Panc1 (cell line): Measurements from ENCODE around the gene STAT3.

Experiments used
- POLR2AphosphoS5 ChIP-seq: IDR thresholded peaks from 2 replicates; pipeline ENCODE4 v1.6.1; 2012; ENCODE audit warnings: mild to moderate bottlenecking, low read depth, low read length, moderate library complexity
- TF ChIP-seq, protein P1 (sequence below): fragments of 450-650 bp; IDR thresholded peaks from 2 replicates; pipeline ENCODE4 v1.5.1; 2017; ENCODE audit warnings: mild to moderate bottlenecking

DNA sequence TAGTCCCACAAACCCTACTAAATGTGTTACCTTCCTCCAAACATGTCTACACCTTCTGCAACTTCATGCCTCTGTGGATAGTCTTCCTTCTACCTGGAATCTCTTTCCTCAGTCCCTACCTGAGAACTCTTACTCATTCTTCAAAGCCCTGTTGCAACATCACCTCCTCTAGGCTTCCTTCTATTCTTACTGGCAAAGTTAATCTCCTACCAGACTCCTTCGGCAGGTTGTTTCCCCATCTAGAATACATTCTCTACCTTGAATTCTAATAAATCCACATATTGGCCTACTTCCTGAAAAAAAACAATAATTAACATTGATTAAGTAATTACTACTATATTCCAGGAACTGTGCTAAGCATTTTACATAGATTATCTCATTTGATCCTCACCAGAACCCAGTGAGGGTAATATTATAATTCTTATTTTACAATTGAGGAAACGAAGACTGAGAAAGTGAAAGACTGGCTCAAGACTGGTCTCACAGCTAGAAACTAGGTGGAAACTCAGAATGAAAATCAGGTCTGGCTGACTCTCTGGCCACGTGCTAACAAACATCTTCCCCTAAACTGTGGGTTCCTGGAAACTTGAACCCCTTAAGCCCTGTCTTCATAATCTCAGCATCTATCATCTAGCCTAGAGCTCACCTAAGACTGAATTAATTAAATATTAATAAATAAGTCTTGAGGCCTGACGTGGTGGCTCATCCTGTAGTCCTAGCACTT is 4.6 kb upstream of the STAT3 start:
- TF ChIP-seq POLR2AphosphoS5: no peak
- TF ChIP-seq, protein P1, sequence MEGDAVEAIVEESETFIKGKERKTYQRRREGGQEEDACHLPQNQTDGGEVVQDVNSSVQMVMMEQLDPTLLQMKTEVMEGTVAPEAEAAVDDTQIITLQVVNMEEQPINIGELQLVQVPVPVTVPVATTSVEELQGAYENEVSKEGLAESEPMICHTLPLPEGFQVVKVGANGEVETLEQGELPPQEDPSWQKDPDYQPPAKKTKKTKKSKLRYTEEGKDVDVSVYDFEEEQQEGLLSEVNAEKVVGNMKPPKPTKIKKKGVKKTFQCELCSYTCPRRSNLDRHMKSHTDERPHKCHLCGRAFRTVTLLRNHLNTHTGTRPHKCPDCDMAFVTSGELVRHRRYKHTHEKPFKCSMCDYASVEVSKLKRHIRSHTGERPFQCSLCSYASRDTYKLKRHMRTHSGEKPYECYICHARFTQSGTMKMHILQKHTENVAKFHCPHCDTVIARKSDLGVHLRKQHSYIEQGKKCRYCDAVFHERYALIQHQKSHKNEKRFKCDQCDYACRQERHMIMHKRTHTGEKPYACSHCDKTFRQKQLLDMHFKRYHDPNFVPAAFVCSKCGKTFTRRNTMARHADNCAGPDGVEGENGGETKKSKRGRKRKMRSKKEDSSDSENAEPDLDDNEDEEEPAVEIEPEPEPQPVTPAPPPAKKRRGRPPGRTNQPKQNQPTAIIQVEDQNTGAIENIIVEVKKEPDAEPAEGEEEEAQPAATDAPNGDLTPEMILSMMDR: no peak
